GM18873 (cell line): ENCODE data around the gene AGAP1.

Source experiments
- ATAC-seq: cut with Tn5 transposase; IDR thresholded peaks from one replicate; pipeline ENCODE4 v1.9.1; 2021; ENCODE audit warnings: mild to moderate bottlenecking, moderate library complexity, moderate number of reproducible peaks; ENCODE audit not compliant: unreplicated experiment, low FRiP score

AGAP1 gene

DNA sequence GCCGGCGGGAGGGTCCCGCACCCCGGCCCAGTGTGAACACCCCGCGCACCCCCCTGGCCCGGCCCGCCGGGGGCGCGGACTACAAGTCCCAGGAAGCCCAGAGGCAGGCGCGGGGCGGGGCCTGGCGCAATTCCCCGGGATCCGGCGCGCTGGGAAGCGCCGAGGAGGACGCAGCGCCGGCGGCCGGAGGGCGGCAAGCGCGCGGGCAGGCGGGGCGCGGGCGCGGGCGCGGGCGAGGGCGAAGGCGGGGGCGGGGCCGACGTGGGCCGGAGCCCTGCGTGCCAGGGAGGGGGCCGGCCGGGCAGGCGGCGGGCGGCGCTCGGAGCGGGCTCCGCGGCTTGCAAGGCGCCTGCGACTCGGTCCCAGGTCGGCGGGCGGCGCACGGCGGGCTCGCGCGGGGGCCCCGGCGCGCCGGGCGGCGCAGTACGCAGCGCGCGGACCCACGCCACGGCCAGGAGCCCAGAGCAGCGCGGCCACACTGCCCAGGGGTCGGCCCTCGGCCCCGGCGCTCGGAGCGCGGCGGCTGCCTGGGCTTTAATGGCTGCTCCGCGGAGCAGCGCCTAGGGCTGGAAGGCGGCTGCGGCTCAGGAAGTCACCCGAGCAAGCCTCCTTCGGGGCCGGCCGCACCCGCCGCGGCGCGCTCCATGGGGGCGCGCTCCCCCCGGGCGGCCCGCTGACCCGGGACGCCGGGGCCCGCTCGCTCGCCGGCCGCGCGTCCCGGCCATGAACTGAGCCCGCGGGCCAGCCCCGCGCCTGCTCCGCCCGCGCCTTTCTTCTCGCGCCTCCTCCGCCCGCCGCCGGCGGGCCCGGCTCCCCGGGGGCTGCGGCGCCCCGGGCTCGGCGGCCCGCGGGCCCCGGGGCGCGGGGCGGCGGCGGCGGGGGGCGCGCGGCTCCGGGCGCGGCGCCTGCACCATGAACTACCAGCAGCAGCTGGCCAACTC lies at the start of gene AGAP1:
Gene AGAP1, plus strand, starts transcription at position 269 of the 941 bp plus-strand sequence.
- ATAC-seq: no peak

DNA sequence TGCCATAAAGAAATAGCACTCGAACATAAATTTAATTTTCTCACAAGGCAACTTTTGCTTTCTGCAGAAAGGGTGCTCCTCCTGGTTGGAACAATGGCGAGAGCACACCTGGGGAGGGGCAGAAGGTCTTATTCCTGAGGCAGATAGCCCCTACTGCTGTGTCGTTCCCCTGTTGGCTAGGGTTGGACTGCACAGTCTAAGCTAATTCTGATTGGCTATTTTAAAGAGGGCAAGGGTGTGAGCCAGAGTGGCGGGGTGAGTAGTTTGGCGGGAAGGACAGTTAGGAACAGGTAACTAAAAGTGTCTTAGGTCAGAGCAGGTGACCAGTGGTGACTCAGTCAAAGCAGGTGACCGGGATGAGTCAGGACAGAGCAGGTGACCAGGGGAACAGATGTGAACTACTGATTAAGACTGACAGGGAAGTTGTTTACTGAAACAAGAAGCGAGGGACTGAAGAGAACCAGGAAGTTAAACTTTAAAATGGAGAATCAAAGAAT lies 49.7 kb upstream of the AGAP1 start:
- no peak for ATAC-seq

GRCh38 chr2:235445116-235445515 lies 48.7 kb upstream of the AGAP1 start:
- ATAC-seq: no peak

DNA sequence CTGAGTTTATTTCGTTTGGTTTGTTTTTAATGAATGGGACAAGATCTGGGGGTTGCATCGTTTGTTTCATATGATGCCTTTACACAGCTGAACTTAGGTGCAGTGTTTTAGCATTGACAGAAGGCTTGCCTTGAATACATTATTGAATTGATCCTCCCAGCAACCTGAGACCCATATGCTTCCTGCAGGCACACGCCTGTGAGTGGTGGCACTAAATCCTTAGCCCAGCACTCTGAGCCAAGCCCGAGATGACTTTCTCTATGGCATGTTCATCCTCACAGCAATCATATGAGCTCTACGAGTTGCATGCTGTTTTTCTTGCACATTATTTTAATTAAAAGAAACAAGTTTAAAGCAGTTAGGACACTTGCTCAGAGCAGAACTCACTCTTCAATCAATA lies 47.8 kb upstream of the AGAP1 start:
- ATAC-seq: no peak

DNA sequence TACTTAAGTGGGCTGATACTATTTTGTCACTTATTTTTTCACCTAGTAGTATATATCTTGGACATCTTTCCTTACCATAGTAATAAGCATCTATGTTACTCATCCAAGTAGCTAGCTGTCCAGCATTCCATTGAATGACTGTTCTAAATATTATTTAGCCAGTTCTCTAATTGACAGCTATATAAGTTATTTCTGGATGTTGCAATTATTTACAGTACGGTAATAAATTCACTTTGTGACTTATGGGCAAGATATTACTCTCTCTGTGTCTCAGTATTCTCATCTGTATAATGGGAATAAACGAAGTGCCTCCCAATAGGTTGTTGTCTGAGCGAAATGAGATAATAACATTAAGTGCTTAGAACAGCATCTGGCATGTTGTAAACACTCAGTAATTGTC lies 46.6 kb upstream of the AGAP1 start:
- no peak for ATAC-seq

DNA sequence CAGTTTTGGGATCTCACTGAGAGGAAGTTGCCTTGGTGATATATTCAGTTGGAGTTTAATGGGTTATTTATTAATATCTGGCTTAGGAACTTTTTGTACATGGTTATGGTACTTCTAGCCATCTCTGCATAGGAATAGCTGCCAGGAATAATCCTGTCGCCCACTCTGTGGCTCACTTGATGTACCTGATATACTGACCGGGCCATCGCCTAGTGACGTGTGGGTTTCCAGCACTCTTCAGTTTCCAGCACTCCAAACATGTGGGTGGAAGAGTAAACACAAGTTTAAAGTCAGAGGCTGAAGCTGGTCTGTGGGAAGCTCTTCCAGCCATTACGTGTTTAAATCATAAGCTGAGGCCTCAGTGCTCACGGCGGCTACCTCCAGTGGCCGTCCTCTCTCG lies 44.3 kb upstream of the AGAP1 start:
- ATAC-seq: no peak

DNA sequence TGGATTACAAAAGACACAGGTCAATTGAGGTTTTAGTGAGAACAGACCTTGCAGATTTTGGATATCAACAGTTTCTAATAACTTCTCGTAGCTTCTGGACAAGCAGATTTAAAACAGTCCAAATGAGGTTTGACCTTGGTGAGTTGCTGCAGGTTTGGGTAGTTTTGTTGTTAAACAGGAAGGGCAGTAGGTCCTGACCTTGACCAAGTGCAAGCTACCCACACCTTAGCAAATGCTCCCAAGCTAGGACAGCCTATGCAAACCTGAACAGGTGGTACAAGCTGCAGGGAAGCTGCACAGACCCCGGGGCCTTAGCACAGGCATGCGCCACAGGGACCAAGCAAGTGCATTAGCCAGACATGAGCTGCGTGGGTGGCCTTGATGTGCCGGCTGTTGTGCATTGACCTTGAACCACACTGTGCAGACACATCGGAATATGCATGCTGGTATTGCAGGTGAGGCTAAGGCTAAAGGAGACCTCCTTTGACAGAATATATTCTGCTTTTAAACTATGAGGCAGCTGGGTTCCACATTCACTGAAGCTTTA lies 40.2 kb upstream of the AGAP1 start:
- no peak for ATAC-seq

- no peak for ATAC-seq
These were observed 35.0 kb upstream of the AGAP1 start for GRCh38 chr2:235458839-235459273.

DNA sequence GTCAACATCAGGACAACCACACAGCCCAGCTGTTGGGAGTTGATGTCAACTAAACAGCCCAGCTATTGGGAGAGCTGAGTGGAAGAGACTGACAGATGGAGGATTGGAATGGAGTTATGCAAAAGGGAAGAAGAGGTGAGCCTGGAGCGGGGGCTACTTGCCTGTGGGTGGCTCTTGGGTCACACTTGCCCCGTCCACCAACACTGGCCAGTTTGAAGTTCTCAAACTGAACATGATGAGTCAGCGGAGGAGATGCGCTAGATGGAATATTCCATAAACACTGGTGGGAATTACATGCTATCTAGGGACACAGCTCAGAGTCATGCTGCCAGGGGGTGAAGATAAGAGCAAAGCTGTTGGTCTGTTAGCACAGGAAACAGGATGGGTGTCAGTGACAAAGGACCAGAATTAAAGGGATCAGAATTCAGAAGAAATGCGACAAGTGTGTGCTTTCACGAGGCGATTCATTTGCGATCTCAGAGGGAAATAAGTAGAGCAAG lies 33.2 kb upstream of the AGAP1 start:
- ATAC-seq: no peak

- no peak for ATAC-seq
These were observed 32.0 kb upstream of the AGAP1 start for GRCh38 chr2:235461763-235462414.

DNA sequence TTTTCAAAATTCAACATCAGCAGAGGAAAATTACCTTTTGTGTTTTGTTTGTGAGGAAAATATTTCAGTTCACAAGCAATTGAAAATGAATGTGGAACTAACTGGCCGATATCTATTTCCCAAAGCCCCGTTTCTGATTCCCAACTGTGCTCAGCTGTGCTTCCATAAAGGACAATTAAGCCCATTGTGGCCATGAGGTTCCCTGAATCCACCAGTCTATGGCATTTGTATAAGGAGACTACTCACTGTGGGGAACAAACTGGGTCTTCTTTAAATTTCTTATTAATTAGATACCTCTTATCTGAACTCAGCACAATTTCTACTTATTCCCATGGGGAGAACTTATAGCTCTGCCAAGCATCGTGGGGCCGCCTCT lies 31.4 kb upstream of the AGAP1 start:
- ATAC-seq: no peak

DNA sequence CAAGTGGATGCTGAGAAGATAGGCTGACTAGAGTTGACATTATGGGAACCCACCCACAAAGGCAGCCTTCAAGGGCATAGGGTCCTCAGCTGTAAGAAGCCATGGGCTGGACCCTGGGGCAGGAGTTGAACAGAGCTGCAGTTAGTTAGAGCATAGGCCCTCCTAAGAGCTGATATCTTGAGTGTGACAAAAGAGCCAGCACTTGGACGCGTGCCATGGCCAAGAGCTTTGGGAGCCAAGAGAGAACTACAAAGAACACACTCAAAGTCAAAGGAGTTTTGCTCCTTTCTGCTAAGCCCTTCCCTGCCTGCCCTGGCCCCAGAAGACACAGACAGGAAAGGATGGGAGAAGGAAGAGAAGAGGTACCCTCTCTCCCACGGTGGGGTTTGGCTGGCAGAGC lies 29.9 kb upstream of the AGAP1 start:
- no peak for ATAC-seq

DNA sequence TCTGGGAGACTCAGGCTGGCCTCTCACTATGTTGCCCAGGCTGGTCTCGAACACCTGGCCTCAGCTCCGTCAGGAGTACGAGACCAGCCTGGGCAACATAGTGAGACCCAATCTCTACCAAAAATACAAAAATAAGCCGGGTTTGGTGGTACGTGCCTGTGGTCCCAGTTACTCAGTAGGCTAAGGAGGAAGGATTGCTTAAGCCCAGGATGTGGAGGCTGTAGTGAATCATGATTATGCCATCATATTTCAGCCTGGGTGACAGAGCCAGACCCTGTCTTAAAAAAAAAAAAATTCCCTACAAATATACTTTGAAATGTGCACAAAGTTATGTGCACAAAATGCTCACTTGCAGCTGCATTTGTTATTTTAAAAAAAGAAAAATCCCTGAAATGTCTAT lies 26.3 kb upstream of the AGAP1 start:
- no peak for ATAC-seq

DNA sequence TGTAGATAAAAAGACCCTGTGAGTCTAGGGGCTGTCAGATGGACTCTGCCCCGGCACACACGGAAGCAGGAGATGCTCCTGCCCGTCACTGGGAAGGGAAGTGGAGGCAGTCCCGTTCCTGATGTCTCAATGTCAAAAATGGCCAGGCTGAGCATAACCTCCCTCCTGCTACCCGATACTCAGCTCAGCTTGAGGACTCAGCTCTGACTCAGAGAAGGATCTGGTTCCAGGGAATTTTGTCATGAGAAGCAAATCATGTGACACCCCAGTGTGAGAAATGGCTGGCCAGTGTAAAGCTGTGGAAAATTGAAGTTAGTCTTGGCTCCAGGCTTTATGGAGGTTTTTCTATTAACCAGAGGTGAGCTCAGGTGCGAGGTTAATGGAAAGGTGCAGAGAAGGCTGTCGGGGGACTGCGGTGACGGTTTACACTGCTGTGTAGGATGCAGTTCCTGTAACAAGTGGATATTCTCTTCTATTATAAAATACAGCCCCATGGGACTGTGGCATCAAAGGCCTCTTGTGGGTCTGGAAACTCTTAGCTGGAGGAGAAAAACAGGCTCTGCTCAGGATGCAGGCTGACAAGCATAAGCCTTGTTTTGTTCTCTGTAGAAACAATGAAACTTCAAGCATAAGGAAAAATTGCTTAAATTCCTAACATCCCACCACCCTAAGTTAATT lies 24.7 kb upstream of the AGAP1 start:
- no peak for ATAC-seq

DNA sequence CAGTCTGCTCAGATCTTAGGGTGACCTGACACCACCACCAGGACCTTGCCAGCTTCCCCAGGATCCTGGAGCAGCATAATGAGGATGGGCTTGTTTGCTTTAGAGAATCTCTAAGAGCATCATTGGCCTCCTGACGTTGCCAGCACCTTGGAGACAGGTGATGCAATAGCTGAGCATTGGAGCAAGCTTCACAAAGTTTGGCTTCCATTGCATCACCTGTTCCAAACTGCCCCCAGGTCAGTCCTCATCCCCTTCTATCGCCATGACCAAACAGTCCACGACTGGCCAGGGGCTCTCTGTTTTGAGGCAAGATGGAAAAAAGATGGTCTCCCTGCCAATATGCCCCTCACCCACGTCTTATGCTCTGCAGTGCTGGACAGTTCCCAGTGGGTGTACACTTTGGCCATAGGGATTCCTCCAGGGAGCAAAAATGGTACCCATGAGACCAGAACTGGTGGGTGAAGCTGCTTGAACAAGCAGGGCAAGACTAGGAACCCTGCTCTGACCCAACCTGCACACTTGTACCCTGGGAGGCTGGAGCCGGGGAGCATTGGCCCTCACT lies 22.6 kb upstream of the AGAP1 start:
- ATAC-seq: no peak

- no peak for ATAC-seq
These were observed 21.4 kb upstream of the AGAP1 start for GRCh38 chr2:235472443-235472842.

GRCh38 chr2:235478609-235479008 lies 15.2 kb upstream of the AGAP1 start:
- no peak for ATAC-seq

DNA sequence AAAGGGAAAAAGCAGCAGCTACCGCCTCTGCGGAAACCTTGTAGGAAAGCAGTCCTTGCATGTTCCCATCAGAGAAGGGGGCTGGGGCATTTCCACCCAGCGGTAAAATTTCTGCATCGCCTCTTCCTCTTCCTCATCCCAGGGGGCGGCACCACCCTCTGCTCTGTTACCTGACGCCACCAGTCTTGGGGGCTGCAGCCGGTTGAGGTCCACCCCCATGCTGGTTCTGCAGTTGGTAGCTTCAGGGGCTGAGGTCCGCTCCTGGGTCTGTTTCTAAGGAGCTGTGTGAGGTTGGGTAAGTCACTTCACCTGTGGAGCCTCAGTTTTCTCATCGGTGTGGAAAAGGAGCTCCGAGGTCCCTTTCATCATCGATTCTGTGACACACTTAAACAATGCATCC lies 14.2 kb upstream of the AGAP1 start:
- no peak for ATAC-seq

DNA sequence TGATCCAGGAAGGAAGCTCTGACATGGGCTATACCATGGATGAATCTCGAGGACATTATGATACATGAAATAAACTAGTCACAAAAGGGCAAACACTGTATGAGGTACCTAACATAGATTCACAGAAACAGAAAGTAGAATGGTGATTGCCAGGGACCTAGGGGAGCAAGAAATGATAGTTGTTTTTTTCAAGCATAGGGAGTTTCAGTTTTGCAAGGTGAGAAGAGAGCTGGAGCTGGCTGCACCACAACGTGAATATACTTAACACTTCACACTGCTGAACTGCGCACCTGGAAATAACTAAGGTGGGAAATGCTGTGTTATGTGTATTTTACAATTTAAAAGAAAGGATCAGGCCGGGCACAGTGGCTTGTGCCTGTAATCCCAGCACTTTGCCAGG lies 13.2 kb upstream of the AGAP1 start:
- no peak for ATAC-seq

DNA sequence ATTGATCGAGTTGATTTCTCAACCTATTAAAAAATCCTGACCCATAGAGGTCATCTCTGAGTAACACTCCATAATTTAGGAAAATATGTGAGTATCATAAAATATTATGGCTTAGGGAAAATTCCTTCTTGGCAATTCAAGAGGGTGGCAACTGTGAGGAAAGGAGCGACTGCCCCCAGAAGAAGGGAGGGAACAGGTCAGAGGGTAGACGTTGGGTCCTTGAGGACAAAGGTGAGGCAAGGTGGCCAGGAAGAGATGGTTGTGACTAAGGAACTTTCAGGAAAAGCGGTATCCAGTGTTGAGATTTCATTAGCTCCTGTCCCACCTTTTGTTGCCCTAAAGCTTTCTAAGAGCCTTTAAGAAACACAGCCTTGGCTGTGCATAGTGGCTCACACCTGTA lies 10.5 kb upstream of the AGAP1 start:
- no peak for ATAC-seq
